Measurements from ENCODE around the gene RNF38. TPM values are rescaled to one million over a fixed set of nuclear protein-coding genes. Genes with fewer than 3 reads are reported as not detected.
"Not testable (repeated sequence)": the region's sequence is repeated elsewhere in the genome, so short reads cannot be mapped to it uniquely, and the experiment has no call there.

The RNF38 gene
- total RNA-seq, 1 donor from 2014 or later, result 68.3 TPM

DNA sequence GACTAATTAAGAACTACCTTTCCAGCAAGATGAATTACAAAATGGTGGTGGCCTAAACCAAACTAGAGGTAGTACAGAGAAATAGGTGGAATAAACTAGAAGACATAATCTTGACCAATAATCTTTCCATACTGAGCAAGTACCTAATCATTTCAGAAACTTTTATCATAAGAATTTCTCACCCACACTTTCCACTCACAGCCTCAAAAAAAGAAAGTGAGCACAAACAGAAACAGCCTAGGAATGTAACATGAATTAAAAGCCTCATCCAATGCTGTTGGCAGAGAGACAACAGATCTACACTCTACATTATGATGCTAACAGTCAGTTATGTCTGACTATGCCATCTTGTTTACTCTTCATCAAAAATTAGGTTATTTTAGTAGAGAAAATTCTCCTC, 1.3 kb downstream of the RNF38 start:
- Mint-ChIP-seq H3K27me3 (no peaks in the 10 kb centered on the region), H3K36me3 (ENCODE audit: insufficient read depth) (peaks cover 4% of the 10 kb centered on the region), H3K27ac (peak overlapping the region; percentile 95)

DNA sequence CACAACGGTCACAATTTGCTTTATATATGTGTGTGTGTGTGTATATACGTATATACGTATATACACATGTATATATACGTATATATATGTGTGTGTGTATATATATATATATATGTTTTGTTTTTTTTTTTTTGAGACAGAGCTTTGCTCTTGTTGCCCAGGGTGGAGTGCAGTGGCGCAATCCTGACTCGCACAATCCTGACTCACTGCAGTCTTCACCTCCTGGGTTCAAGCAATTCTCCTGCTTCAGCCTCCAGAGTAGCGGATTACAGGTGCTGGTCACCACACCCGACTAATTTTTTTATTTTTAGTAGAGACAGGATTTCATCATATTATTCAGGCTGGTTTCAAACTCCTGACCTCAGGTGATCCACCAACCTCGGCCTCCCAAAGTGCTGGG, 3.1 kb downstream of the RNF38 start:
- TF ChIP-seq, protein P1, sequence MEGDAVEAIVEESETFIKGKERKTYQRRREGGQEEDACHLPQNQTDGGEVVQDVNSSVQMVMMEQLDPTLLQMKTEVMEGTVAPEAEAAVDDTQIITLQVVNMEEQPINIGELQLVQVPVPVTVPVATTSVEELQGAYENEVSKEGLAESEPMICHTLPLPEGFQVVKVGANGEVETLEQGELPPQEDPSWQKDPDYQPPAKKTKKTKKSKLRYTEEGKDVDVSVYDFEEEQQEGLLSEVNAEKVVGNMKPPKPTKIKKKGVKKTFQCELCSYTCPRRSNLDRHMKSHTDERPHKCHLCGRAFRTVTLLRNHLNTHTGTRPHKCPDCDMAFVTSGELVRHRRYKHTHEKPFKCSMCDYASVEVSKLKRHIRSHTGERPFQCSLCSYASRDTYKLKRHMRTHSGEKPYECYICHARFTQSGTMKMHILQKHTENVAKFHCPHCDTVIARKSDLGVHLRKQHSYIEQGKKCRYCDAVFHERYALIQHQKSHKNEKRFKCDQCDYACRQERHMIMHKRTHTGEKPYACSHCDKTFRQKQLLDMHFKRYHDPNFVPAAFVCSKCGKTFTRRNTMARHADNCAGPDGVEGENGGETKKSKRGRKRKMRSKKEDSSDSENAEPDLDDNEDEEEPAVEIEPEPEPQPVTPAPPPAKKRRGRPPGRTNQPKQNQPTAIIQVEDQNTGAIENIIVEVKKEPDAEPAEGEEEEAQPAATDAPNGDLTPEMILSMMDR (IDR thresholded peaks at IDR 0.05; ENCODE audit: unreplicated experiment), result no peak
- Mint-ChIP-seq H3K27me3 (no peaks in the 10 kb centered on the region), H3K4me3 (ENCODE audit: low read depth) (no peak overlapping the region), H3K4me1 (ENCODE audit: low read depth) (peaks cover 23% of the 10 kb centered on the region), H3K27ac (no peak overlapping the region), H3K9me3 (ENCODE audit: low read depth) (no peaks in the 10 kb centered on the region), H3K36me3 (ENCODE audit: insufficient read depth) (peaks cover 6% of the 10 kb centered on the region)
- no peak for DNase-seq (ENCODE audit: low spot score, unreplicated experiment)

More for the DNA sequence above, 1.3 kb downstream of the RNF38 start:
- Mint-ChIP-seq H3K9me3 (ENCODE audit: low read depth) (no peaks in the 10 kb centered on the region), H3K4me1 (ENCODE audit: low read depth) (peaks cover 25% of the 10 kb centered on the region), H3K4me3 (ENCODE audit: low read depth) (peak overlapping the region; percentile 66)
- TF ChIP-seq, protein P1 (IDR thresholded peaks at IDR 0.05; ENCODE audit: unreplicated experiment), result no peak
- DNase-seq (ENCODE audit: low spot score, unreplicated experiment), result no peak

GRCh38 chr9:36392489-36392888, 7.6 kb downstream of the RNF38 start:
- Mint-ChIP-seq H3K9me3 (ENCODE audit: low read depth) (no peaks in the 10 kb centered on the region), H3K4me1 (ENCODE audit: low read depth) (peaks cover 10% of the 10 kb centered on the region), H3K4me3 (ENCODE audit: low read depth) (no peak overlapping the region), H3K27me3 (no peaks in the 10 kb centered on the region), H3K36me3 (ENCODE audit: insufficient read depth) (peaks cover 10% of the 10 kb centered on the region), H3K27ac (no peak overlapping the region)
- TF ChIP-seq, protein P1 (IDR thresholded peaks at IDR 0.05; ENCODE audit: unreplicated experiment), result no peak
- no peak for DNase-seq (ENCODE audit: low spot score, unreplicated experiment)

DNA sequence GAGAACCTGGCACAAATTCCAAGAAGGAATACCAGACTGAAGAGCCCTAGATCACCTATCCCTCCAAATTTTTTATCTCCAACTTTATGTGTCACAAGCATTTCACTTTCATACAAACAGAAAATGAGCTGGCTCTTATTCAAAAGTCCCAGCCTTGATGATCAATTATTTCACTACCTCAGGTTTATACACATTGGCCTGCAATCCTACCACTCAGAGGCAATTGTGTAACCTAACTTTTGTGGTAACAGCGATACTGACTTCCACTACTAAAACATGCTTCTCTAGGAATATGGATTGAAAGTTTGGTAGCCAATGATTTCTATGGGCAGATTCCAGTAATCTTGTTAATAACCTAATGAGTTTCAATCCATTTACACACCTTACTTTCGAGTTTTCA, 10.5 kb downstream of the RNF38 start:
- peaks cover 15% of the 10 kb centered on the region for H3K36me3 Mint-ChIP-seq (ENCODE audit: insufficient read depth)
- H3K27ac Mint-ChIP-seq, result peak overlapping the region; percentile 58
- no peaks in the 10 kb centered on the region for H3K27me3 Mint-ChIP-seq
- H3K4me1 Mint-ChIP-seq (ENCODE audit: low read depth), result peaks cover 6% of the 10 kb centered on the region
- DNase-seq (ENCODE audit: low spot score, unreplicated experiment), result no peak
- H3K4me3 Mint-ChIP-seq (ENCODE audit: low read depth), result no peak overlapping the region
- H3K9me3 Mint-ChIP-seq (ENCODE audit: low read depth), result no peaks in the 10 kb centered on the region
- TF ChIP-seq, protein P1 (IDR thresholded peaks at IDR 0.05; ENCODE audit: unreplicated experiment), result no peak

DNA sequence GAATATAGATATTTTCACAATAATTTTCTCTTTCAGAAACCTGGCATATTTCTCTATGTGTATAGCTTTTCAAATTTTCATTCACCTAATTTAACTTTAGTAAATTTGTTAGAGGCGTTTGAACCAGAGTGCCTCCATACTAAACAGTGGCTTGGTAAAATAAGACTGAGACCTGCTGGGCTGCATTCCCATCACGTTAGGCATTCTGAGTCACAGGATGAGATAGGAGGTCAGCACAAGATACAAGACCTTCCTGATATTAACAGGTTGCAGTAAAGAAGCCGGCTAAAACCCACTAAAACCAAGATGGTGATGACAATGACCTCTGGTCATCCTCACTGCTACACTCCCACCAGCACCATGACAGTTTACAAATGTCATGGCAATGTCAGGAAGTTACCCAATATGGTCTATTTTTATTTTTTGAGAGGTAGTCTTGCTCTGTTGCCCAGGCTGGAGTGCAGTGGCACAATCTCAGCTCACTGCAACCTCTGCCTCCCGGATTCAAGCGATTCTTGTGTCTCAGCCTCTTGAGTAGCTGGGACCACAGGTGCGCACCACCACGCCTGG, 13.6 kb downstream of the RNF38 start:
- H3K4me1 Mint-ChIP-seq (ENCODE audit: low read depth); H3K27me3 Mint-ChIP-seq; DNase-seq (ENCODE audit: low spot score, unreplicated experiment); H3K9me3 Mint-ChIP-seq (ENCODE audit: low read depth); H3K4me3 Mint-ChIP-seq (ENCODE audit: low read depth): not testable (repeated sequence)
- Mint-ChIP-seq H3K36me3 (ENCODE audit: insufficient read depth) (peaks cover 13% of the 10 kb centered on the region), H3K27ac (peak overlapping the region; percentile 59)

DNA sequence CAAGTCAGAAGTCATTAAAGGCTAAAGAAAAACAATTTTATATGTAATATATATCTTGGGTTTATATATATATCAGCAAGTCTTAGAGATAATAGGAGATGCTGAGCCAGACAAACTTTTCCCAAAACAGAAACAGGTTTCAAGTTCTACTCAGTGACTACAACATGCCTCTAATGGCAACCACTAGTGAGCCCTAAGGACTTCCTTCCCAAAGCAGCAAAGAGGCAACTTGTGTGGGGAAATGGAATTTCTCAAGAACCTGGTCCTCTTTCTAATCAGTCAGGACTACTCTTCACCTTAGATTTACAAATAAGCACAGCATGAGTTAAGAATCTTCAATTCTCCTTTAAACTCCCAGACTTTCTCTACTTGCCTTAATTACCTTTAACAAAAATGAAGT, 17.6 kb downstream of the RNF38 start:
- Mint-ChIP-seq H3K27ac (no peak overlapping the region), H3K9me3 (ENCODE audit: low read depth) (no peaks in the 10 kb centered on the region), H3K4me1 (ENCODE audit: low read depth) (peaks cover 7% of the 10 kb centered on the region), H3K4me3 (ENCODE audit: low read depth) (no peak overlapping the region), H3K36me3 (ENCODE audit: insufficient read depth) (peaks cover 10% of the 10 kb centered on the region), H3K27me3 (no peaks in the 10 kb centered on the region)
- no peak for DNase-seq (ENCODE audit: low spot score, unreplicated experiment)
- TF ChIP-seq, protein P1 (IDR thresholded peaks at IDR 0.05; ENCODE audit: unreplicated experiment), result no peak

Data from progenitor cell of endocrine pancreas (in vitro differentiated cells).